GM21423 (cell line): ENCODE results near the gene TIMP1.

Experiments
- ATAC-seq: cut with Tn5 transposase; IDR thresholded peaks from one replicate; pipeline ENCODE4 v1.9.1; 2021; ENCODE audit warnings: mild to moderate bottlenecking, moderate library complexity; ENCODE audit not compliant: unreplicated experiment

Gene TIMP1

DNA sequence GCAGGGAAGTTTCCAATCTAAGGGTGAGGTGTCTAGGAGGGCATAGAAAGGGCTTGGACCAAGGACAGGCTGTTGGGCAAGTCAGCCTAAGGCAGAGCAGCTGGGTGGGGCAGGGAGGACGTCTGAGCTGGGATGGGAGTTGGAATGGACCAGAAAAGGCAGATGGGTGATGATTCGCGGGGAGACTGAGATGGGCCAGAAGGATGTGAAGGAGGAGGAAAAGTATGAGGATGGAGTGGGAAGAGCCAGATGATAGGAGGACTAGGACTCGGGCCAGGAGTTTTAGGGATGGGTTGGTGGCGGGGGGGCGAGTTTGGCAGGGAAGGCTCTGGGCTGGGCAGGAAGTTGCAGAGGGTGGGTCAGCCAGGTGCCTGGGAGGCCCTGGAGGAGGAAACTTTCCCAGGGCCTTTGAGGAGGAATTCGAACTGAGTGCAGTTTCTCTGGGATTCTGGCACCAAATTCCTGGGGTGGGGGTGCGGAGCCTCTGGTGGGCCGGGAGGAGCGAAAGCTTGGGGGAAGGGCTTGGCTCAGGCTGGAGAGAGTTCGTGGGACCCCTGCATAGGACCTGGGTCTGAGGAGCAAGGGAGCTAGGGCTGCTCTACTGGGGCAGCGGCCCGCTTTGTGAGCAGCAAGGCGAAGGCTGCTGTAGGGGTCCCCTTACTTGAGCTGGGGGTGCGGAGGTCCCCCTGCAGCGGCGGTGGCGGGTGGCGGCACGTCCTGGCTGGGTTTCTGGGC lies 8.7 kb upstream of the TIMP1 start:
- ATAC-seq, result no peak

DNA sequence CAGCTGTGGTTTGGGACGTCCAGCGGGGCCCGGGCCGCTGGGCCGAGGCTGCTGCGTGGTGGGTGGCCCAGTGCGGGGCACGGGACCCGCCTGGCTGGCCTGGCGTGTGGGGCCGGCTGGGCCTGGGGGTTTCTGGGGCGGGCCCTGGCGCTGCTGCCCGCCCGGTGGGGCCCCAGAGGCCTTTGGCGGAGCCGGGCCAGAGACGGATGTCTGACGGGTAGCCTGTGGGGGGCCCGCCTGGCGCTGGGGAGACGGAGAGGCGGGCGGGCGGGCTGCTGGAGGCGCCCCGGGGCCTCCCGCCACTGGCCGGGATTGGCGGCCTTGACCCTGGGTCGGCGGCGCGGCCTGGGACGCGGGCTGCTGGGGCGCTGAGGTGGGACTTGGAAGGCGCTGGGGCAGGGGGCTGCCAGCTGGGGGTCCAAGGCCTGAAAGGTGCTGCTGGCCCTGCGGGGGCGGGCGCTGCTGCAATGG lies 8.1 kb upstream of the TIMP1 start:
- ATAC-seq, result no peak

DNA sequence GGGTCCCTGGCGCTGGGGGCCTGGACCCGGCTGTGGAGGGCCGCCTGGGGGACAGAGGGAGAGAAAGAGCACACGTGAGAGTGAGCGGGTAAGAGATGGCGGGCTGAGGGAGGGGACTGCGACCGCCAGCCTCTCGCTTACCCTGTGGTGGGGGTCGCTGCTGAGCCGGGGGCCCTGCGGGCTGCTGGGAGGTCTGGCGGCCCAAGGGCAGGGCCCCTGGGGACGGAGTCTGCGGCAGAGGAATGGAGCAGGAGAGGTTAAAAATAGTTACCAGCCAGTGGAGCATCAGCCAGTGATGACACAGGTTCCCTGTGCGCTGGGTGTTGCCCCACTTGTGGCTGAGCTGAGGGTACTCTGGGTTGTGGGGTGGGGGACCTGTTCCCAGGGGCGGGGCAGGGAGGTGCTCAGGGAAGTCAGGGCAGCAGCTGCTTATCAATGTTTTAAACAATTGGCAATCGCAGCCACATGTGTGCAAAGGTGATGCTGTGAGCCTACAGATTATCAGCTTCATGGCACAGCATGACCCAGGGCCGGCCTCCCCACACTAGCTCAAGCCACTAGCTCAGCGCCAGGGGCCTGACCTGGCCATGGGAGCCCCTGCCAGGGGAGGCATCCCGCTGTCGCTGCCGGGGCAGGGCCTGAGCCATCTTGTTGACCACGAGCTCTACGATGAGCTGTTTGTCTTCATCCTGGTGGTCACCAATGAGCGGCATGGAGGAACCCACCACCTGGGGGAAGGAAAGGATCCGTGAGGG lies 7.5 kb upstream of the TIMP1 start:
- ATAC-seq, result no peak

DNA sequence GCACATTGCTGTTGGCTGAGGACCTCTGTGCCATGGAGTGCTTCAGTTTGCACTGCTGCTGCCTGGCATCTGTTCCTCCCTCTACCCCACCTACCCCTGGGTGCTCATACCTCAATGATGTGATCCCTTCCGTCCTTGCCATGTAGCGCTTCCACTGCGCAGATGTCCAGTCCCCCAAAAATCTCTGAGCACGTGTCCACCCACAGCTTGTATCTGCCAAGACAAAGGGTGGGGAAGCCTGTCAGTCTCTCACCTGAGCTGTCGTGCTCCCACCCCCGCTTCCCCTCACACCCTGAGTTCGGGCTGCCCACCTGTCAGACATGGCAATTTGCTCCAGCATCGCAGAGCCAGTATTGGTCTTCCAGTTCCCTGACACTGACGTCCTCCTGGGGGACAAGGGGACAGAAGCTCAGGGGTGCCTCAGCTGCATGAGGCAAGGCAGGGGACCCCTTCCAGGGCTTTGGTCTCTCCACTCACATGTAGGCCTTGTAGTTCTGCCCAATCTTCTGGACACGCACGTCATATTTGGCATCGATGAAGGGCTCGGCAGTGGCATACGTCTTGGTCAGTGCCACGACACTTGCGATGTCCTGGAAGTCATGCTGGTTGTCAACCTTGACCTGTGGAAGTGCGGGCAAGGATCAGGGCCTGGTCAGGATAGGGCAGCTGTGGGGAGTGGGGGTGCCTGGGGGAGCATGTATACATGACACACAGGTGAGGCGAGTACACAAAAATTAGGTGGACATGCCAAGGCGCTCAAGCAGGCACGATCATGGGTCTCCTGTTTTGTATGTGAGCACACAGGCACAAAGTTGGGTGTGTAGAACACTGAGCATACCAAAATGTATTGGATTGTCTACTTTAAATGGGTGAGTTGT lies 6.0 kb upstream of the TIMP1 start:
- ATAC-seq, result no peak

DNA sequence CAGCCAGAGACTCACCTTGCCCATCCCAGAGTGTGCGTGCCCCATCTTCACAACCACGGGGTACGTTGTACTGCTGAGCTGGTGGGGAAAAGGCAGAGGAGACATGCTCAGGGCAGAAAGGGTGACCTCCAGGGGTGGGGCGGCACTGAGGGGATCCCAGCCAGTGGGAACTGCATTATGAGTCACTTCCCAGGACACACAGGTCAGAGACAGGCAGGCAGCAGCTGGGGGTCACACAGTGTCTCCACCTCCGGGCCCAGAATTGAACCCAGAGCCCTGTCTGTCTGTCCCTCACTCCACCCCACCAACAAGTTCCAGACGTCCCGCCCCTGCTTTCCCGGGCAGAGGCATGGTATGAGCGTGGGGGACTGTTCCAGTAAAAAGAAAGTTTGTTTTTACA lies 4.8 kb upstream of the TIMP1 start:
- no peak for ATAC-seq

DNA sequence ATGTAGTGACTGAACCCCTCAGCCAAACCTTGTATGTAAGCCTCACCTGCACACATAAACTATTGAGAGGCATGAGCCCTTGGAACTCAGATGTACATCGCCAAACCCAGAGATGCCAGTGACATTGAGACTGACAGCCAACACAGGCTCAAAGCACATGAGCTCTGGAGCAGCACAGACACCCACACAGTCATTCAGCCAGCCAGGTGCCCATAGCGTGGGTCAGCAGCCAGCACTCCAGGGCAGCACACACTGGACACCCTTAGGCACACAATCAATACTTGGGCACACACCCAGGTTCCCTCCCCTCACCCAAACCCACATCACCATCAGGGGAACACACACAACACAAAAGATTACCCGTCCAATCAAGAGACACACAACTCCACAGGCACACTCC lies 4.3 kb upstream of the TIMP1 start:
- no peak for ATAC-seq

DNA sequence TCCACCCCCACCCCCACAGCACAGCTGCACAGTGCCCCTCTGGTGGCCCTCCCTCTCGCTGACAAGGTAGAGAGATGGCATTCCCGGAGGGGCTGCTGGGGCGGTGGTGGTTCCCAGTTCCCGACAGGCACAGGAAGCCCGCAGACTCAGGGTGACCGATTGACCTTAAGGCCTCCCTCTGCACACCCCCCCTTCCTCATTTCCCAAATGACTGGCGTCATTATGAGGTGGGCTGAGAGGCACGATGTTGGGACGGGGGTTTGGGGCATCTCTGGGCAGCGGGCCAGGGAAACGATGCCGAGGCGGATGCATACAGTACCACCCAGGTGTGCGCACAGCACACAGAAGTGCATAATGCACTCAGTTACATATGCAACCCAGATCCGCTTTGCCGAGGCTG lies 3.5 kb upstream of the TIMP1 start:
- no peak for ATAC-seq

DNA sequence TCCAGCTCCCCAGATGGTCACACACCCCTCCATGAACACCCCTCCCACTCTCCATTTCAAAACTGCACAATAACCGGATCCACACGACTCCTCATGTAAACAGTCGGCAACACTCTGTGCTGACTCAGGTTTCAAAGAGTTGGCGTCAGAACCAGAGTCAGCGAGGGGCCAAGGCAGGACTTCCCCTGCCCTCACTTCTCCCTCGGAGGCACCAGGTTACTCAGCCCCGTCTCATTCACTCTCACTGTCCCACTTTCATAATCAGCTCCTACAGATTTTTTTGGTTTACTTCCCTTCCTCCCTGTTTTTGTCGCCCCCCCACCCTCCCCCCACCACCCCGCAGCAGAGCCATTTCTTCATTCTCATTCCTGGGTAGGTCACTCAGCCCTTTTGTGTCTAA lies 2.7 kb upstream of the TIMP1 start:
- no peak for ATAC-seq

DNA sequence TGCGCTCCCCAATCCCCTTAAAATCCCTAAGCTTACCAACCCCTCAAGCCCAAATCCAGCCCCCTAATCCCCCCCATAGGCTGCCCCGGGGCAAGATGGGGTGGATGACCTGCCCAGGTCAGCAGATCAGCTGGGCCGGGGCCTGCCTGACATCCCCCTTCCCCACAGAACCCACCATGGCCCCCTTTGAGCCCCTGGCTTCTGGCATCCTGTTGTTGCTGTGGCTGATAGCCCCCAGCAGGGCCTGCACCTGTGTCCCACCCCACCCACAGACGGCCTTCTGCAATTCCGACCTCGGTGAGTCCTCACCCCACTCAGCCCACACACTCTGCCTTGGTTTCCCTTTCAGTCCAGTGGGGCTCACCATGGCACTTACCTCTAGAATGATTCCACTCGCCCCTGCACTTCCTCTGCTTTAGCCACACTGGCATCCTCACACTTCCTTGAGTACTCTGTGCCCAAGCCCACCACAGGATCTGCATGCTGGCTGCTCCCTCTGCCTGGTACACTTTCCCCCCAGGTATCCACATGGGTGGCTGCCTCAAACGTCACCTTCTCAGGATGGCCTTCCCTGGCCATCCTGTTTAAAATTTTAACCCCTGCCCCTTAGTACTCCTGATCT lies 1.1 kb downstream of the TIMP1 start:
- no peak for ATAC-seq

DNA sequence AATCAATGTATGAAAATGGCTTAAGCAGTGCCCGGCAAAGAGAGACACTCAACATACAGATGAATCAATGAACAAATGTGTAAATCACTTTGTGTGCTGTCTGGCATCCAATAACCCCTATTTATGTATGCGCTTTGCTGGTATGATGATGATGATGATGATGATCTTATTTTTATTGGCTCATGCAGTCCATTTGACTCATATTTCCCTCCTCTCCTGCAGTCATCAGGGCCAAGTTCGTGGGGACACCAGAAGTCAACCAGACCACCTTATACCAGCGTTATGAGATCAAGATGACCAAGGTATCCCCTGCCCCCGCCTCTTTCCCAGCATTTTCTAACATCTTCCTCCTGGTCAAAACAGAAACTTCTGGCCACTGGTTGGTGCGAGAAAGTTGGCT lies 2.5 kb downstream of the TIMP1 start:
- ATAC-seq, result no peak

DNA sequence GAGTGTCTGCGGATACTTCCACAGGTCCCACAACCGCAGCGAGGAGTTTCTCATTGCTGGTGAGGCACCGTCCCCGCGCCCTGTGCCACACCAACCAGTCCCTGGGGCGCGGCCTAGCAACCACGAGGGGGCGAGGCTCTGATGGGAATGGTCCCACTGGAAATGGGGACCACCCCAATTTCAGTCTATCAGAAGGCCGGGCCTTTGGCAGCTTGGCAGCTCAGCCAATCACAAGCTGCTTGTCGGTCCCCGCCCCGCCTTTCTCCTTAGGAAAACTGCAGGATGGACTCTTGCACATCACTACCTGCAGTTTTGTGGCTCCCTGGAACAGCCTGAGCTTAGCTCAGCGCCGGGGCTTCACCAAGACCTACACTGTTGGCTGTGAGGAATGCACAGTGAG lies 3.0 kb downstream of the TIMP1 start:
- ATAC-seq, result no peak

DNA sequence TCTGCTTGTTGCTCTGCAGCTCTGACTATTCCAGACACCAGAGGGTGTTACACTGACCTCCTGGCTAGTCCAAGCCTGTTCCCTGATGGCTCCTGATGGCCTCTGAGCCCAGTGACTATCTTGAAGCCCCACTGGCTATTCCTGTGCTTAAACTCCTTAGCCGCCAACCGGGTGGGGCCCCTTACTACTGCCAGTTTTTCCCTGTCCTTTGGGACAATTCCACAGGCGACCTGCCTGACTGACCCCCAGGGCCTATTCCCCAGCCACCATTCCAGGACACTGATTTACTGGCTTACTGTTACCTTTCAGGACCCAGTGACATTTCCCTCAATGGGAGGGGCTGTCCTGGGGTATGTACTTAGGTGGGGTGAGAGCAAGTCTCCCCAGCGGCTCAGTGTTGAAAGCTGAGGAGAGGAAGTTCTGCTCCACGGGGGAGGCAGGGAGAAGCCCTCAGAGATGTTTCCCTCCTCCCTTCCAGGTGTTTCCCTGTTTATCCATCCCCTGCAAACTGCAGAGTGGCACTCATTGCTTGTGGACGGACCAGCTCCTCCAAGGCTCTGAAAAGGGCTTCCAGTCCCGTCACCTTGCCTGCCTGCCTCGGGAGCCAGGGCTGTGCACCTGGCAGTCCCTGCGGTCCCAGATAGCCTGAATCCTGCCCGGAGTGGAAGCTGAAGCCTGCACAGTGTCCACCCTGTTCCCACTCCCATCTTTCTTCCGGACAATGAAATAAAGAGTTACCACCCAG lies 4.0 kb downstream of the TIMP1 start:
- no peak for ATAC-seq

DNA sequence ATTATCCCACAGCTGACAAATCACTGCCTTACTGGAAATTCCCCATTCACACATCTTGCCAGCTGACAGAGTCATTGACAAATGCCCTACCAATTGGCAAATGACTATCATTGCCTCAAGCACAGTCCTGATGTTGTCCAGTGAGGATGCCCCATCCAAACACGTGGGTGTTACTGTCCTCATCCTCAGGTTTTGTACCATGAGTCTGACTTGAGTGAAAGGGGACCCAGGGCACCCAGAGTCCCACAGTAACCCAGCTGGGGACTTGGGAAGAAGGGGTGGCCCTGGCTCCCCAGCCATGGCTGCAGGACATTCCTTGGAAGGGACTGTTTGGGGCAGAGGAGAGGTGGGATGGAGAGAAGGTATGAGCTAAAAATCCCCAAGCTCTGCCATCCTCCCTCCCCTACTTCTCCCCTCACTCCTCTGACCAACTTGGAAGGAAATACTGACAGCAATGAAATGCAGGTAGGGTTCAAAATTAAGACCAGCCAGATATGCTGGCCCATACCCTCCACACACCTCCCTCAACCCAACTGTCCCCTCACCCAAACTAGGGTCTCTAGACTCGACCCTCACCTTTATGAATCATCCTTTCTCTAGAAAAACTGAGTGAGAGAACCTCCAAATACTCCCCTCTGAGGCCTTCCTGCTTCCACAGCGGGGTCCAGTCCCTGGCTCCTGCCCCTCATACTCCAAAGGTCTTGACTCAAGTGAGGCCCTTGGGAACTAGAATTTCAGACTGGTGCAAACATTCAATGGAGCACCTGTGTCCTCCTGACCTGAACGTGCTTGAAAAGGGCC lies 5.1 kb downstream of the TIMP1 start:
- ATAC-seq, result no peak

DNA sequence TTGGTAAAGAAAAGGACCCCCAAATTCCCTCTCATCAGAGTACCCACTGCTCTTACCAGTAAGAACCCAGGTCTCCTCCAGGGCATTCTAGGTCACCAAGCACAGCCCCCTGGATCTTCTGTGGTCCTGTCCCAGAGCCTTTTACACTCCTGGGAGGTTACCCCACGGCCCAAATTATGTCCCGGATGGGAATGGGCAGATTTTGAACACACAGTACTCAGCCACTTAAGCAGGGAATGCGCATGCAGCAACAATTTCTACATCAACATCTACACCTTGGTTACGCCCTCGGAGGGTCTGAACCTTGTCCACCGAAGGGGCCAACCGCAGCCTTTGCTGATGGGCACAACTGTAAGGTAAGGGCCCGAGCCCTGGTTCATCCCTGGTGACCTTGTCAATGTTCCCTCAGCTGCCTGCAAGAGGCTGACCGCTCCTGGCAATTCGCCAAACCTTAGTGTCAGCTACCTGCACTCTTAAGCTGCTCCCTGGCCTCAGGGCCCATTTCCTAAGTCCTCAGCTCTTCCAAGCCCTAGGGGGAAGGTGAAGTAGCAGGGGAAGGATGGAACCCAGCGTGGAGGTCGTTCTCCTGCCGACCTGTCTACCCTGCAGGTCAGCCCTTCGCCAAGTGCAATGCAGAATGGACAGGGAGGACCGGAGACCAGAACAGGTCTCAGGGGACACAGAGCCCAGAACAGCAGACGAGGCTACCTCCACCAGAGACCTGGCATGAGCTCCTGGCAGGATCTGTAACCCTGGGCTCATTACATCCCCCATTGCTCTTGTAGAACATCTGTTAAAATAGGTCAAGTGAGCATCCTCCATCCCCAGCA lies 5.9 kb downstream of the TIMP1 start:
- no peak for ATAC-seq

DNA sequence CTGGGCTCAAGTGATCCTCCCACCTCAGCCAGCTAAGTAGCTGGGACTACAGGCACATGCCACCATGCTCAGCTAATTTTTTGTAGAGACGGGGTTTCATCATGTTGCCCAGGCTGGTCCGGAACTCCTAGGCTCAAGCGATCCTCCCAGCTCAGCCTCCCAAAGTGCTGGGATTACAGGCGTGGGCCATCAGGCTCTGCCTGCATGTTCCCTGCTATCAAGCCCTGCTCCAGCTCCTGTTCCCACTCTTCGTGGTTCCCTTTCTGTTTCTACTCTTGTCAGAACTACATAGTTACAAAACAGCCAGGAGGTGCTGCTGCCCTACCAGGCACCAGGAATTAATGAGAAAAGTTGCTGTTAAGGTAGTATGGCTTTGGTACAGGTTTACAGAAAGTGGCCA lies 8.7 kb downstream of the TIMP1 start:
- ATAC-seq, result no peak

DNA sequence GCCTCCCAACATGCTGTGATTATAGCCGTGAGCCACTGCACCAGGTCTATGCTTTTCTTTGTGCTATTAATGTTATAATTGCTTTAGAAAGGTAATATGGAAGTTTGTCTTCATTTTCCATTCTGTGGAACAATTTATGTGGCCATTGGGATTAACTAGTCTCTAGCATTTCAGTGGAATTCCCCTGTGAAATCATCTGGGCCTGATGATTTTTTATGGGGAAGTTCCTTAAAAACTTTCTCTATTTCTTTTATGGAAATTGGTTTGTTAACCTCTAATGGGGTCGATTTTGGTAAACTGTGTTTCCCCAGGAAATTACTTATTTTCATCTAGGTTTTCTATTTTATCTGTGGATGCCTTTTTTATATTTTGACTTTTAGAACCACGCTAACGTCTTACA lies 11.3 kb downstream of the TIMP1 start:
- no peak for ATAC-seq

DNA sequence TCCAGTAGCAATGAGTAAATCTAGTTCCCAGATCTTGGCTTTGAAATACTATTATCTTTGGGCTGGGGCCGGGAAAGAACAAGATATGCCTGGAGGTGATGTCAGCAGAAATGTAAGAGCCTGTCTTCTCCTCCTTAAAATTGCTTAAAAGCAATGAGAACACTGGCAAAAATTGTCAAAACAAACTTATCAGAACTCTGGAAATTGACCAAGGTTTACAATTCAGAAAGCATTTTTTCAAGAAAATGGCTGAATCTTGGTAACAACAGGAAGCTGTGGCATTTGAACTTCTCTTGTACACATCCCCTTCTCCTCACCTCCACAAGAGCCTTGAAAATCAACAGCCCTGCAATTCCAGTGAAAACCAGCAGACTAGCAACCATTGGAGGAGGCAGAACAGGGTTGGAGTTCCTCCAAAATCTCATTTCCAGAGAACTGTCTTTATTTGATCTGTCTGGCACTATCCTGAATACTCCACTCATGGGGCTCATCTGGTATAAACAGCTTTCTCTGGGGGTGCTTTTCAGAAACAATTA lies 13.5 kb downstream of the TIMP1 start:
- ATAC-seq, result no peak

DNA sequence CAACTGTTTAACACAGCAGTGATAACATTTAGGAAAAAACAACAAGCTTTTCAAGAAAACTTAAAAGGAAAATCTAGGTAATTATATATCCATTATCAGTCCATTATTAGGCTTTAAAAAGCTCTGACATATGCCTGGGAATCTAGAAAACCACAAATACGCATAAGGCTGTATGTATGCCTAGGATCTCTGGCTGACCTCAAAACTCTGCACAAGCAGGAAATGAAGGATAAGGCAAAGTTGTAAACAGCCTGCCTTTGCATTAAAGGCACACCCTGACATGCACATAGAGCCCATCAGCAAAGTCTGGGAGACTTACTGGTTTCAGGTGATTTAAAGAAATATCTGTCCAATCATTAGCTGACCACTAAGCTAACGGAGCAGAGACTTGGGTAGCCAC lies 14.0 kb downstream of the TIMP1 start:
- ATAC-seq, result no peak
